Kidney glomerular epithelial cell (primary cell): ENCODE data around the gene SMYD5.
"Not testable (repeated sequence)": the region's sequence is repeated elsewhere in the genome, so short reads cannot be mapped to it uniquely, and the experiment has no call there.

ENCODE experiments used
- DNase-seq: peaks from one replicate; lab custom pipeline; 2025; lab: John Stamatoyannopoulos, UW

The SMYD5 gene

DNA sequence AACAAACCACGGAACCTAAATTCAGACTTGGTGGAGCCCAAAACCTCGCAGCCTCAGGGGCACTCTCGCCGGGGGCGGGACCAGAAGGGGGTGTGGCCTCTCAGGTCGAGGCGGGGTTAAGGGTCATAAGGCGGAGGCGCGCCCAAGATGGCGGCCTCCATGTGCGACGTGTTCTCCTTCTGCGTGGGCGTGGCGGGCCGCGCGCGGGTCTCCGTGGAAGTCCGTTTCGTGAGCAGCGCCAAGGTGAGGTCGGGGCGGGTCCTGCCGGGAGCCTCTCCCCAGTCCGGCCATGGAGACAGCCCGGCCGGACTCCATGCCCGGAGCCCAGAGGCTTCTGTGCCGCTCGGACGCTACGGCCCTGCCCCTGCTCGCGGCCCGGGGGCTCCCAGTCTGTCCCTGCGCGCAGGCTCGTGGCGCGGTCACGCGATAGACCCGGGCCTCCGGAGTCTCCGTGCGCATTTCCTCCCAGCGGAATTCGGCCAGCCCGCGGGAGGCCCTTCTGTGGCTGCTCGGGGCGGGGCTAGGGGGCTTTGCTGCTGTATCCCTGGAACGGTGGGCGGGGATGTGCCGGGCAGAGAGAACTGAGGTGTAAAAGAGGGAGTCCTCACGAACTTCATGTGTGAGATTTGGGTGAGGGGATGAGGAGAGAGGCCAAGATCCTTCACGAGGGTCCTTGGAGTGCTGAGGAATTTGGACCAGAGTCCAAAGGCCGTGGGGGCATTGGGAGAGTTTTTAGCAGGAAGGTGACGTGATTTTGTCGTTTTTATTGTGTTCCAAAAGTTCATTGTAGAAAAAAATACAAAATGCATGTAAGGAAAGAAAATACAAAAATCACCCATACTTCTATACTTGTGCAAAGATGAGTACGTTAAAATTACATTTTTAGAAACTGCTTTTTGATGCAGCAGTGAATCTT lies at the start of gene SMYD5:
Gene SMYD5 (plus strand): TSS at position 126 of the 916 bp plus-strand sequence. CDS start 22 bp downstream, at position 148.
- peak; percentile 33 for DNase-seq

DNA sequence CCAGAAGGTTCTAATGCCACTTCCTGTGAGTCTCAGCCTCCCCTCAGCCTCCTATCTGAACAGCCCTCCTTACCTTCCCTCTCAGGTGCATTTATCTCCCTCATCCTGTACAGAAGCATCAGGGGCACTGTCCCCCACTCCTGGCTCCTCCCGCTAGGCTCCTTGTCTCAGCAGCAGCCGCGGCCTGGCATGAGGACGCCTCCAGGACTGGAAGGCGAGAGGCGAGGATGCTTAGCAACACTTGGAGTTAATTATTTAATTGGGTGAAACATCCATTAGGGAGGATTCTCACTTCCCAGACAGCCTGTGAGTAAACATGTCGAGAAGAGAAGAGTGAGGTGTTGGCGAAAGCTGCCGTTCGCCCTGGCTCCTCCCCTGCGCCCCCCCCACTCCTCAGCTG lies 48.1 kb upstream of the SMYD5 start:
- not testable (repeated sequence) for DNase-seq

DNA sequence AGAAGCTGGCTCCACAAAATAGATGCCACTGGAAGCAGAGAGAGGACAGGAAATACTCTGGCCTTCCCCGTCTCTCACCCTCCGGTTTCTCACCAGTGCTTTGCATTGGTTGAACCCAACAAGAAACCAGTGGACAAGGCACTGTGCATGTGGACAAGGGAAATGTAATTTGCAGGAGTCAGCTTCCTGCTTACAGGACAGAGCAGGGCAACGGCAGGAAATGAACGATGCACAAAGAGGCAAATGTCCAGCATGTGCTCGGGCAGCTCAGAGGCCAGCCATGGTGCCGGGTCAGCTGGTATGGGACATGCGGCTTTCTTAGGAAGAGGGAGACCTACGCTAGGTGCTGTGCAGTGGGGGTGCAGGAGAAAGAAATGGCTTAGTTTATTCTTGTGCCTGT lies 47.2 kb upstream of the SMYD5 start:
- DNase-seq: not testable (repeated sequence)

DNA sequence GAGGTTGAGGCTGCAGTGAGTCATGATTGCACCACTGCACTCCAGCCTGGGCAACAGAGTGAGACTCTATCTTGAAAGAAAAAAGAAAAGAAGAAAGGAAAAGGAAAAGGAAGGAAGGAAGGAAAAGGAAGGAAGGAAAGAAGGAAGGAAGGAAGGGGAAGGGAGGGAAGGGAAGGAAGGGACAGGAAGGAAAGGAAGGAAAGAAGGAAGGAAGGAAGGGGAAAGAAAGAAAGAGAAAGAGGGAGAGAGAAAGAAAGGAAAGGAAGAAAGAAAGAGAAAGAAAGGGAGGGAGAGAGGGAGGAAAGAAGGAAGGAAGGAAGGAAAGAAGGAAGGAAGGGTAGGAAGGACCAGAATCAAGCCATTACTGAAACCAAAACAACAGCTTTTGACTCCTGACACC lies 45.7 kb upstream of the SMYD5 start:
- DNase-seq: not testable (repeated sequence)

DNA sequence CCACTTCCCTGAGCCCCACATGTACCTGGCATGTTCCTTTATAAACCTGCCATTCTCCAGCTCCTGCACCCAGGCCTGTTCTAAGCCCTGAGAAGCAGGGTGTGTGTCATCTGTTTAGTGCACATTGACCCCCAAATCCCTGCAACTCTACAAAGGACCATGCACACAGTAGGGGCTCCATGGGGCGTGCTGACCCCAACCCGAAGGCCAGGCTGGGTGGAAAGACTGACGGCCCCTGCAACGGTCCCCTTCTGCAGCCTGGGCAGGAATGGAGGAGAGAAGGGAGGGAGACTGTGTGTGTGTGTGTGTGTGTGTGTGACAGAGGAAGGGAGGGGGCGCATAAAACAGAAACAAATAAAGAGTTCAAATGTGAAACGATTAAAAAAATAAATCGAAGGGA lies 43.7 kb upstream of the SMYD5 start:
- not testable (repeated sequence) for DNase-seq

DNA sequence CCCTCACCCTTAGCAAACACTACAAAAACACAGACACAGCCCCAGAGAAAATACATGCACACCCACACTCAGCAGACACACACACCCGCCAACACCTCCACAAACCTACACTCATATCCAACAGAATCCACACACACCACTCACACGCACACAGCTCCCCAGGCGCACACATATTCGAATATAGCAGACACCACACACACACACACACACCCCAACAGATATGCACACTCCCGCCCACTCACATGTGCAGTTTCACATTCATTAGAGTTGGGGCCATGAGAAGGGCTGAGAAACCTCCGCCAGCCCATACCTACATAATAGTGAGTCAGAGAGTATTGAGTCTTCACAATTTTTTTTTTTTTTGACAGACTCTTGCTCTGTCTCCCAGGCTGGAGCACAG lies 41.1 kb upstream of the SMYD5 start:
- DNase-seq: no peak

DNA sequence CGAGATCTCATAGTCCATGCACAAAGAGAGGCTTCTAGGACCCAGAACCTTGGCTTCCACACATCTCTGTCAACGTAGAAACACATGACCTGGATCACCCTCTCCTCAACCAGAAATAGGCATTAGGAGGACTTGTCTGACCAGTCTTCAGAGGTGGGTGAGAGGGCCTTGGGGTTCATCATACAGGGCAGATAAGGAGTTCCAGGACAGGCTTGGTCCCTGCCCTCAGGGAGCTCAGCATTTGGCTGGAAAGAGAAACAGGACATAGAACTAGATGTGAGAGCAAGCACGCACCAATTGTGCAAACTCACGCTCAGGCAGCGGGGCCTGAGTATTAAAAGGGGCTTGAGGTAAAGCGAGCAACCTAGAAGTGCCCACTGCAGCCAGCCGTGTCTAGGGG lies 40.3 kb upstream of the SMYD5 start:
- DNase-seq: no peak

DNA sequence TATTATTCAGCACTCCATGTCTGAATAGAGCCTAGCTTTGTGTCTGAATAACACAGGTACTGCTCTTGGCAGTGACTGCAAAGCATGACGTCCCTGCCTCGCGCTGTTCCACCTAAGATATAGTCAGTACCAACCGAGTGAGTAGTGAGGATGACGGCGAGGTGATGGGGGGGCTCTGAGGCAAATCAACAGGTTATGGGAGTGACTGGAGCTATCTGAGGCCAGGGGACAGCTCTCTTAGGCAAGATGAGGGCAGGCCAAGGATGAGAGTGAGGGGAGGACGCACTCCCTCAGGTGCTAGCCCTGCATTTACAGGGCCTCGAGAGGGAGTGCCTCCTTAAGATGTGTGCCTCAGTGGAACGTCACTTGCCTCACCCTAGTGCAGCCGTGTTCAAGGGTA lies 39.8 kb upstream of the SMYD5 start:
- DNase-seq: no peak

DNA sequence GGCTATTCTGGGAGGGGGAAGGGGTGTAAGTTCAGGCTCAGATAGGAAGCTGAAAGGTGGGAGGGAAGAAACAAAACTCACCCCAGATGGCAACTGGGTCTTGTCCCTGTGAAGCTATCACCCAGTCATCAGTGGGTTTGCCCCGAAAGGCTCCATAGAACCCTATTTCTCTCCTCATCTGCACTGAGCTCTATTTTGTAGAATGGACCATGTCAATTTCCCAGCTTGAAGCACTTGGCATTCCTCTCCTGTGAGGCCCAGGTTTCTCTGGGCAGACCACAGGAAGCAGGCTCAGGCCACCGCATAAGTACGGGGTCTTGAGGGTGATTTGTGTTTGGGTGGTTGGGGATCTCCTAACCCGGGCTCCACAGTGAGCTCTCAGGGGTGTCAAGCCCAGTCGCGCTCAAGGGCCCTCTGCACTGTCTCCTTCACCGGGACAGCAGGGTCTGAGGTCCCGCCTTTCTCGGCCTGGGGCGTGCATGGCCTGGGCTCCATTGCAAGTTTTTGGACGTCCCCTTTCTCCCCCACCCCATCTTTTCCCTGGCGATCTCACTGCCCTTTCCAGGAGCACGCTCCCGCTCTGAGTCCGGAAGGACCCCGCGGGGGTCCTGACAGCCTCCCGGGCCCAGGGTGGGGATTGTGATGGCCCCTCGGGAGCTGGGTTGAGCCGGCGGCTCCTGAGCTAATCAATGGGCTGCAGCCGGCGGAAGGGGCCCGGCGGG lies 38.9 kb upstream of the SMYD5 start:
- no peak for DNase-seq

DNA sequence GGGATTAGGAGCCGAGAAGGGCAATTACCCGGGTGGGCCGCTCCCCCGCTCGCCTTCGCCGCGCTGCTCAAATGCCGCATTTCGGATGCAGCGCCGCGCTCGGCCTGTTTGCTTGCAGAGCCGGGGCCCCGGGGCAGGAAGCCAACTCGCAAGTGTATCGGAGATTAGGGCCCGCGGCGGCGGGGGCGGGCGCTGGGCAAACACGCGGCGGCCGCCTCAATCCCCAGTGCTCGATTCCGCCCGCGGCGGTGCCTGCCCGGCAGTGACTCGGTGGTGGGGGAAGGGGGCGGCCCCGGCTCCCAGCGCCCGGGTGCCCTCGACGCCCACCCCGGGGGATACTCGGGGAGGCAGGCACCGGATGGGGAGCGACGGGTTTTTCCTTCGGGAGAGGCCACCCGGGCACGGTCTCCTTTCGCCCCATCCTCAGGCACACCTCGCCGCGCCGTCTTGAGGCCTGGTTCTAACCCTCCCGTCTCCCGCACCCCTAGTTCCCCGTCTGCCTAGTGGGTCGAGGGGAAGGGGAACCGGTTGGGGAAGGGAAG lies 38.3 kb upstream of the SMYD5 start:
- no peak for DNase-seq

DNA sequence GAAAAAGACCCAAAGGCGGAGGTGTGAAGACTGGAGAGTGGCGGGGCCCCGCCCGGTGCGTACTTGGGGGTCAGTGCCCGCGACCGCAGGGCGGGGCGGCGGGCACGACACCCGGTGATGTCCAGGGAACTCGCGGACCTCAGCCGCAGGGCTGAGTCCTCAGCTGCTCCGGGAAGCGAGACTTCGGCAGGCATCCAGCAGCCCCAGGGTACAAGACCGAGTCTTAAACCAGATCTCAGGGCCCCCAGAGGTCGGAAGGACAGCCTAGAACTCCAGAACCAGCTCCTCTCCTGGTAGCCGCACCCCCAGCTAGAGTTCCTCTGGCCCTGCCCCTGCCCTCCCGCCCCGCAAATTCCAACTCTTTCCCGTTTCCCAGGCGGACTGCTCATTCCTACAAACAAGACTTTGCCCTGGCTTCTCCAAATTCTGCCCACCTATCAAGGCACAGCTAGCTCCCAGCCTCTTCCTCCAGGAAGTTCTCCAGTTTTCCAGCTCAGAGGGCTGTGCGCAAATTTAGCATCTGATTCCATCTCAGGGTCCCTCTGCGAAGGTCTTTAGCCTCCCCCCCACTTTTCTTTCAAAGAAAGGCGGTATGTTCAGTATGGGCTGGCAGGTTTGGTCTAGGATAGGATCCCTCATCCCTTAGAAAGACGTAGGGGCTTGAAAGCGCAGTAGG lies 37.7 kb upstream of the SMYD5 start:
- DNase-seq: no peak

DNA sequence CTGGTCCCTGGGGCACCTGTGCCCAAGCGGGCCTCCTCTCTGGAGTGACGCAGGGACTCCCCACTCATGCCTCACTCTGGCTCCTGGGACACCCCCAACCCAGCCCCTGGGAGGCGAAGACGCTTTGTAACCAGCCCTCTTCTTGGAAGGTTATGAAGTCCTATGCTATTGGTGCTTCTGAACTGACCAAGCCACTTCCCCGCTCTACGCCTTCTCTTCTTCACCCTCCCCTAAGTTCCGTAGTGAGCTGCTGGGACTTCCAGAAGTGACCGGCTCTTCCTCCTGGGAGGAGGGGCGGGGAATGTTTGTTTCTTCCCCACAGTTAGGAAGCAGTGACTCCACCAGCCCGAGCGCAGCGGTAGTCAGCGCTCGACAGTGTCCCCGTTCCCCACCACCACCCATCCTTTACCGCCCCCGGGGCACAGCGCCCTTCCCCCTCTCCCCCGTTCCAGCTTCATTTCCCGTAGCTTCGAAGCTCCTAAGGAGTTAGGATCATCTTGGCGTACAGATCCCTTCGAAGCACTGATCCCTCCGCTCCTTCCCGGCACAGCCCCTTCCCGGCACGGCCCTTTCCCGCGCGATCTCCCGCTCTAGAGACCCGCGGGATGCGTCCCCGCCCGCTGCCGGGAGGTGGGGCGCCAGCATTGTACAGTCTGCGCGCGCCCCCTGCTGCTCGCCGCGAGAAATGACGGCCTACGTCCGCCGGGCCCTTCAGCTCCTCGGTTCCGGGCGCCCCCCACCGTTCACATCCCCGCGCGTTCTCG lies 37.0 kb upstream of the SMYD5 start:
- peak; percentile 59 for DNase-seq

DNA sequence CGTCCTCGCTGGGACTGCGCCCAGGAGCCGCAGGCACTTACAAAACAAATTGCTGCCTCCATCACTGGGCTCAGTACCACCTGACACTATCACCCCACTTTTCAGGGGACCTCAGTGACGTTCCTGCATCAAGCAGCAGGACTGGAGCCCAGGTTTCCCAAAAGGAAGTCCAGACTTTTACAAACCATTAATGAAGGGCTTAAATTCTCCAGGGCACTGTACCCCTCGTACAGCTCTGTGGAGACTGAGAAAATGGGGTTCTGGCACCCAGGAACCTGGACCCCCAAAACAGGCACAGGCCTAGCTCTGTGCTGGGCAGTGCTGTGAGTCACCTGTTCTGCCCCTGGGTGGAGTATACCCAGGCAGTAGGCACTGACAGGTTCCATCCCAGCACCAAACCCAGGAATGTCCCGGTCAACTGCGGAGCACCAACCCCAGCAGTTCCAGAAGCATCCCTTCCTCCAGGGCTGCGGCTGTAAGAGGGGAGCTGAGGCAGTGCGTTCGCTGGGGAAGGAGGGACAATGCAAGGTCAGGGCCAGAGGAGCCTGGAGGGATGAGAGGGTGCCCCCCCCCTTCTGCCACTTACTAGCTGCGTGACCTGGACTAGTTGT lies 36.3 kb upstream of the SMYD5 start:
- DNase-seq: no peak

DNA sequence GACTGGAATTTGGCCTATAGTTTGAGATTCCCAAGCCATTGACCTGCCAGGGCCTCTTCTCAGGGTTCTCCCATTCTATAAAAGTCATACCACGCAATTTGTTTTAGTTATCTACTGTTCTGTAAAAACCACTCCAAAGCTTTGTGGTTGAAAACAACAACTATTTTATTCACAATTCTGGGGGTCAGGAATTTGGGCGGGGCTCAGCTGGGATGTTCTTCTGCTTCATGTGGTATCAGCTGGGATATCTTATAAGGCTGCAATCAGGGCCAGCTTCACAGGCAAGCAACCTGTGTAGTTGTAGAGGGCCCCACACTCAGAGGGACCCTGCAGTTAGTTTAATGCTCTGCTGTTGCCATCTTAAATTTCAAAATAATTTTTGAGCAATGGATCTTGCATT lies 28.1 kb upstream of the SMYD5 start:
- no peak for DNase-seq

DNA sequence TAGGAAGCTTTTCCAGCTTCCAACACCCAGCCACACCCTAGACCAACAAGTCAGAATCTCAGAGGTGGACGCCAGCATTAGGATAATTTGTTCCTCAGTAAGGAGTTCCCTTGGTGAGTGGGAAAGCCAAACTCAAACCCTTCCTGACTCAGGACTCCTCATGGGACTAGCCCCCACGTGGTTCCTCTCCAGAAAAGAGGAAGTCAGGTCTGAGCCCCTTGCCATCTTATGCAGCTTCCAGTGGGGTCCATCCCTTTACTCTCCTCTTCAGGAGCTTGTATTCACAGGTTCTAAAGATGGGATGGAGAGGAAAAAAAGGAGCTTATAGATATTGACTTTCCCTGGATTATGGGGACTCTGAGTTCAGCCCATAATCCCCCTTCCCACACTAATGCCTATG lies 26.5 kb upstream of the SMYD5 start:
- no peak for DNase-seq

DNA sequence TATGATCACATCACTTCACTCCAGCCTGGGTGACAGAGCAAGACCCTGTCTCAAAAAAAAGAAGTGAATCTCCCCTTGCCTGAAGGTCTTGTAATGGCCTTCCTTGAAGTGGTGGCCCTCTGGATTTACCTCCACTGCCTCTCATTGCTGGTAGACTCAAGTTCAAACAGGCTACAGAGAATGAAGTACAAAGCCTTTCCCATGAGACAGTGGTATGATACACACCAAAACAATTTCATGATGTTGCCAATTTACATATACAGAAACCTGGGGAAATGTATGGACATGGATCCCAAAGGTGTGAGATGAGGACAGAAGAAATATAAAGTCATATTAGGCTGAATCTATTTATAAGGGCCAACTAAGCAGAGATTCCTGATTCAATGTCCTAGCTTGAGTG lies 16.5 kb upstream of the SMYD5 start:
- no peak for DNase-seq

DNA sequence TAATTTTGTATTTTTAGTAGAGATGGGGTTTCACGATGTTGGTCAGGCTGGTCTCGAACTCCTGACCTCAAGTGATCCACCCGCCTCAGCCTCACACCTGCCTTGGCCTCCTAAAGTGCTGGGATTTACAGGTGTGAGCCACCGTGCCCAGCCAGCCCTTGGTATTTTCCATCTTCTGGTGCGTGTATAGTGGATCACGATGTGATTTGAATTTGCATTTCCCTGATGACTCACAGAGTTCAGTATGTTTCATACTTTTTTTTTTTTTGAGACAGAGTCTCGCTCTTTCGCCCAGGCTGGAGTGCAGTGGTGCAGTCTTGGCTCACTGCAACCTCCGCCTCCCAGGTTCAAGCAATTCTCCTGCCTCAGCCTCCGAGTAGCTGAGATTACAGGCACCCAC lies 13.8 kb upstream of the SMYD5 start:
- not testable (repeated sequence) for DNase-seq

DNA sequence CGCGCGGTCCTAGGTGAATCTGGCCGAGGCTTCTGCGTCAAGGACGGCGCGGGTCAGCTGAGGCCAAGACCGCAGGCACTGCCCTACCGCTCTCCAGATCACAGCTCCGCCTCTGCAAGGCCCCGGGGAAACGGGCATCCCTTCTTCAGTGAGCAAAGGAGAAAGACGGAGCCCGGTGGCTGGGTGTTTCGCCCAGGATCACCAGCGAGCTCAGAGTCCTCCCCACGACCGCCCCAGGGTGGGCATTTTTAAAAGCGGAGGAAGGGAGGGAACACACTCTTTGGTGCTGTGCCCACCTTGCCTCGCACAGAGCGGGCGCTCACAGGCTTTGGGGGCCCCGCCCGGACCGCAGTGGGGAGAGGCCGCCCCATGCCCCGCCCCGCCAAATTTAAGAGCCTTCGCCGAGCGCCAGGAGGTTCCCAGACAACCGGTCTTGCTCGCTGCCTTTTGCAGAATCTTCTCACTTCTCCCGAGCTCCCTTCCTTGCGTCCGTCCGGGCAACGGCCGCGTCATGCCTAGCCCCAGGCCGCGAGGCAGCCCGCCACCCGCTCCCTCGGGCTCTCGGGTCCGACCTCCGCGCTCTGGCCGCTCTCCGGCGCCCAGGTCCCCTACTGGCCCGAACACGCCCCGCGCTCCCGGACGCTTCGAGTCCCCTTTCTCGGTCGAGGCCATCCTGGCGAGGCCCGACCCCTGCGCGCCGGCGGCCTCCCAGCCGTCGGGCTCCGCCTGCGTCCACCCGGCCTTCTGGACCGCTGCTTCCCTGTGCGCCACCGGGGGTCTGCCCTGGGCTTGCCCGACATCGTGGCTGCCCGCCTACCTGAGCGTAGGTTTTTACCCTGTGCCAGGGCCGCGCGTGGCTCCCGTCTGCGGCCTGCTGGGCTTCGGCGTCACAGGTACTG lies 11.6 kb upstream of the SMYD5 start, which contains the start of gene NOTO:
Gene NOTO (plus strand): TSS at position 419 of the 899 bp plus-strand sequence. CDS start 93 bp downstream, at position 512.
- DNase-seq: no peak

DNA sequence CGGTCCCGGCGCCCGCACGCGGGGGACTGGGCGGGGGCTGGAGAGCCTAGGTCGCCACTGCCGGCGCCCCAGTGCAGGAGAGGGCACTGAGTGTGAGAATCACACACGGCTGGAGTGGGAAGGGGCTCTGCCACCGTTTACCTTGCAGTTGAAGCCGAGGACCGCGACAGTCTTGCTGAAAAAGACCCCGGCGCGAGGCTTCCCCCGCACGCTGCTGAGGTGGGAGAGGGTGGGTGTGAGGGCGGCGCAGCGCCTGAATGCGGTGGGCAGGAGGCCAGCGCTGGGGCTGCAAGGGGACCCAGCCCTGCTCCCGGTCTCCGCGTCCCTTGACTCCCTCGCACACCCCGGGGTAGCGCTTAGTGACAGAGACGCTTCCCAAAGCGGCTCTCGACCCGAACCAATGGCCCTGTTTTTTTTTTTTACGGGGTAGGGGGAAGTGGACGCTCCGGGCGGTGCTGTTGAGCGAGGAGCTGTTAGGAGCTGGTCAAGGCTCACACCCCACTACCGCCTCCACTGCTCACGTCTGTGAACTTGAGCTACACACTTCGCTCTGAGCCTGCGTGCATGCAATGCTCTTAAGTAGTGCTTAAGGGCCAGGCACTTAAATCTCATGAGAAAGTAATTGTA lies 10.9 kb upstream of the SMYD5 start:
- no peak for DNase-seq

DNA sequence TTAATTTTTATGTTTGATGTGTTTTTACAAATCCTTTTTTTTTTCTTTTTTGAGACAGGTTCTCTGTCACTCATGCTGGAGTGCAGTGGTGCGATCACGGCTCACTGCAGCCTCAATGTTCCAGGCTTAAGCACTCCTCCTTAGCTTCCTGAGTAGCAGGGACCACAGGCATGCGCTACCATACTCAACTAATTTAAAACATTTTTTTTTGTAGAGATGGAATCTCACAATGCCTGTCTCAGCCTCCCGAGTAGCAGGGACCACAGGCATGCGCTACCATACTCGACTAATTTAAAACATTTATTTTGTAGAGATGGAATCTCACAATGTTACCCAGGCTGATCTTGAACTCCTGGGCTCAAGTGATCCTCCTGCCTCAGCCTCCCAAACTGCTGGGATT lies 8.4 kb upstream of the SMYD5 start:
- no peak for DNase-seq
